ENCODE results near the gene DDR2.

The DDR2 gene

DNA sequence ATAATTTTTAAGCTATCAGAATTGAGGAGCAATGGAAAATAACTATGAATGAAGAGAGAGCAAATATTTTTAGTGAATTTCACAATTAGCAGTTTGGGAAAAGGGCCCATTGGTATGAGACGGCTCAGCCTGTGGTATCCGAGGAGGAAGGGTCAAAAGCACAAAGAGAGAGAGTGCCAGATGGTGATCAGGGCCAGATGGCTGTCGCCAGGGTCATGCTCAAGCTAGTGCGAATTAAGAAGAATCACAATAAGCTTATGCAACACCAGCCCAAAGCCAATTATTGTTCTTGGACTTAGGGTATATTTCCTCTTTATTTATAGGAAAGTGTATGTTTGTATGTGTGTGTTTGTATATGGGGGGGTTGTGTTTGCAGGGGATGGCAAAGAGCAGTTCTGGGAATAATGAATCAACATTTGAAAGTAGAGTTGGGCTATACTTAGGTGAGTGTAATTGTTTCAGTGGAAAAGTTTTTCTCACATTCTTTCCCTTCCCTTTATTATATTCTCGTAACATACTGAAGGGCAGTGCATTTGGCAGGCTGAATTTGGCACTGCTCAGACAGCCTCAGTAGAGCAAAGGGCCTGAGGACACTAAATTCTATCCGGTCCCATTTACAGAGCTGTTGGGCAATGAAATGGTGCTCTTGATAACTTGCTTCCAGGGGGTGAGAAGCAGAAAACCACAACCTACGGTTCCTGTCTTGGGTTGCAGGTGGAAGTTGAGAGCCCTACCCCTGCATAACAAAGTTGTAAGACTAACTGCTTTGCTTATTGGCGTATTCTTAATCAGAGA lies 19.5 kb upstream of the DDR2 start:
- TF ChIP-seq, protein P1, sequence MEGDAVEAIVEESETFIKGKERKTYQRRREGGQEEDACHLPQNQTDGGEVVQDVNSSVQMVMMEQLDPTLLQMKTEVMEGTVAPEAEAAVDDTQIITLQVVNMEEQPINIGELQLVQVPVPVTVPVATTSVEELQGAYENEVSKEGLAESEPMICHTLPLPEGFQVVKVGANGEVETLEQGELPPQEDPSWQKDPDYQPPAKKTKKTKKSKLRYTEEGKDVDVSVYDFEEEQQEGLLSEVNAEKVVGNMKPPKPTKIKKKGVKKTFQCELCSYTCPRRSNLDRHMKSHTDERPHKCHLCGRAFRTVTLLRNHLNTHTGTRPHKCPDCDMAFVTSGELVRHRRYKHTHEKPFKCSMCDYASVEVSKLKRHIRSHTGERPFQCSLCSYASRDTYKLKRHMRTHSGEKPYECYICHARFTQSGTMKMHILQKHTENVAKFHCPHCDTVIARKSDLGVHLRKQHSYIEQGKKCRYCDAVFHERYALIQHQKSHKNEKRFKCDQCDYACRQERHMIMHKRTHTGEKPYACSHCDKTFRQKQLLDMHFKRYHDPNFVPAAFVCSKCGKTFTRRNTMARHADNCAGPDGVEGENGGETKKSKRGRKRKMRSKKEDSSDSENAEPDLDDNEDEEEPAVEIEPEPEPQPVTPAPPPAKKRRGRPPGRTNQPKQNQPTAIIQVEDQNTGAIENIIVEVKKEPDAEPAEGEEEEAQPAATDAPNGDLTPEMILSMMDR (IDR thresholded peaks at IDR 0.05) = no peak
- H3K9me3 ChIP-seq = no peaks in the 10 kb centered on the region
- H3K27ac ChIP-seq = no peak overlapping the region
- no peak overlapping the region for H3K4me3 ChIP-seq (ENCODE audit: low read depth in 1 of 2, low read length in 1 of 2)
- no peaks in the 10 kb centered on the region for H3K36me3 ChIP-seq
- H3K27me3 ChIP-seq = no peaks in the 10 kb centered on the region
- peaks cover 0 to 7% of the 10 kb centered on the region in 2 experiments for H3K4me1 ChIP-seq (ENCODE audit: control insufficient read depth in 1 of 2, insufficient read depth in 1 of 2, low read depth in 1 of 2, low read length in 1 of 2)

GRCh38 chr1:162616848-162617247 lies 15.4 kb upstream of the DDR2 start:
- Histone ChIP-seq H3K4me3 (ENCODE audit: low read depth in 1 of 2, low read length in 1 of 2) (no peak overlapping the region), H3K27me3 (no peaks in the 10 kb centered on the region), H3K9me3 (no peaks in the 10 kb centered on the region), H3K27ac (no peak overlapping the region), H3K4me1 (ENCODE audit: control insufficient read depth in 1 of 2, insufficient read depth in 1 of 2, low read depth in 1 of 2, low read length in 1 of 2) (peaks cover 0 to 7% of the 10 kb centered on the region in 2 experiments), H3K36me3 (no peaks in the 10 kb centered on the region)
- TF ChIP-seq, protein P1 (IDR thresholded peaks at IDR 0.05) = no peak

- Histone ChIP-seq H3K27ac (no peak overlapping the region), H3K9me3 (no peaks in the 10 kb centered on the region), H3K4me3 (ENCODE audit: low read depth in 1 of 2, low read length in 1 of 2) (no peak overlapping the region), H3K4me1 (ENCODE audit: control insufficient read depth in 1 of 2, insufficient read depth in 1 of 2, low read depth in 1 of 2, low read length in 1 of 2) (peaks cover 0 to 7% of the 10 kb centered on the region in 2 experiments), H3K36me3 (no peaks in the 10 kb centered on the region), H3K27me3 (no peaks in the 10 kb centered on the region)
- TF ChIP-seq, protein P1 (IDR thresholded peaks at IDR 0.05) = no peak
Measured at GRCh38 chr1:162617513-162617912, 14.8 kb upstream of the DDR2 start.

DNA sequence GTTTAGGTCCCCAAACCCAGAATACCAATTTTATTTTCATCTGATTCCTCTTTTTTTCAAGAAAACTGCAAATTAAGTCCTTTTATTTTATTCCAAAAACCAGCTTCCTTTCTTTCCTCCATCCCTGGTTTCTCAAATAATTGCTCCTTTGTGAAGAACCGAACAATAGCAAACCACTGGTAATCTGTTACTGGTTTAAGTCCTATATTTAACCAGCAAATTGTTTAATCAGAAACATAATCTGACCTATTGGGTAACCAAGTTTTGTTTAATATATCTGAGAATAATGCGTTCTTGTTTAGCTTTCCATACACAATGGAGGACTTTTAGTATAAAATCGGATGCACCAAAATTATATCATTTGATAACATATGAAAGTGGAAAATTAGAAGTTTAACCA lies 13.2 kb upstream of the DDR2 start:
- no peaks in the 10 kb centered on the region for H3K27me3 ChIP-seq
- H3K4me3 ChIP-seq (ENCODE audit: low read depth in 1 of 2, low read length in 1 of 2) = no peak overlapping the region
- no peaks in the 10 kb centered on the region for H3K9me3 ChIP-seq
- no peaks in the 10 kb centered on the region for H3K4me1 ChIP-seq (ENCODE audit: control insufficient read depth in 1 of 2, insufficient read depth in 1 of 2, low read depth in 1 of 2, low read length in 1 of 2)
- no peak overlapping the region for H3K27ac ChIP-seq
- H3K36me3 ChIP-seq = no peaks in the 10 kb centered on the region
- TF ChIP-seq, protein P1 (IDR thresholded peaks at IDR 0.05) = no peak

DNA sequence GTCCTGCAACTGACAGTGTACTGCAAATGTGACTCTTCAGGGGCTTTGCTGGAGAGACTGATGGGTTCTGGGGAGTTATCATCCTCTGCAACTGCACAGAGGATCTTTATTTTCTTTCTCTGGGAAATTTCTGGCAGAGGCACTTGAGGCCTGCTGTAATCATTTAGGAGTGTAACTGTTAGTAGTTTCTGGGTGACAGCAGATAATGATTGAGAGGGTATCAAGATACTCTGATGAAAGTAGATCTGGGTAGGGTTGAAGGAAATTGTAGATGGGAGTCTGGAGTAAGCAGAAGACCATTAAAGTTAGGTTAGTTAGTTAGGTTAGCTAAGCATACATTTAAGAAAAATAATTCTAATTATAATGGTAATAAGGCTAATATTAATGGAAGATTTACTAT lies 11.0 kb upstream of the DDR2 start:
- no peaks in the 10 kb centered on the region for H3K27me3 ChIP-seq
- H3K9me3 ChIP-seq = no peaks in the 10 kb centered on the region
- no peaks in the 10 kb centered on the region for H3K4me1 ChIP-seq (ENCODE audit: control insufficient read depth in 1 of 2, insufficient read depth in 1 of 2, low read depth in 1 of 2, low read length in 1 of 2)
- no peak overlapping the region for H3K27ac ChIP-seq
- TF ChIP-seq, protein P1 (IDR thresholded peaks at IDR 0.05) = no peak
- H3K36me3 ChIP-seq = no peaks in the 10 kb centered on the region
- H3K4me3 ChIP-seq (ENCODE audit: low read depth in 1 of 2, low read length in 1 of 2) = no peak overlapping the region

Data from neutrophil (primary cell).